Measurements from ENCODE around the gene CCDC146.
"Not testable (repeated sequence)": the region's sequence is repeated elsewhere in the genome, so short reads cannot be mapped to it uniquely, and the experiment has no call there.

DNA sequence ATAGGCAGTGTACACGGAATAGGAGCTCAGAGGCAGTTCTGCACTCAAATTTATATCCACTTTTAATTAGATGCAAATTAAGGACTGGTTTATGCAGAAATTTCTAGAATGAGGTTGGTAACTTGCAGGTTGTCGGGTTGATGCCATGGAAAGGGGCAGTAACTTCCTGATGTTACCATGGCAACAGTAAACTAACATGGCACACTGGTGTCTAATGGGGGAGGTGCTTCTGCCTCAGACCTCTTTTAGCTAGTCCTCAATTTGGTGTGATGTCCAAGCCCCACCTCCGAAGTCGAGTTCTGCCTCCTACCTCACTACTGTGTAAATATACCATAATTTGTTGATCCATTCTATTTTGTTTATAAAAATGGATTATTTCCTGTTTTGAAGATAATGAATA, 52.0 kb downstream of the CCDC146 start:
- TF ChIP-seq, protein P1, sequence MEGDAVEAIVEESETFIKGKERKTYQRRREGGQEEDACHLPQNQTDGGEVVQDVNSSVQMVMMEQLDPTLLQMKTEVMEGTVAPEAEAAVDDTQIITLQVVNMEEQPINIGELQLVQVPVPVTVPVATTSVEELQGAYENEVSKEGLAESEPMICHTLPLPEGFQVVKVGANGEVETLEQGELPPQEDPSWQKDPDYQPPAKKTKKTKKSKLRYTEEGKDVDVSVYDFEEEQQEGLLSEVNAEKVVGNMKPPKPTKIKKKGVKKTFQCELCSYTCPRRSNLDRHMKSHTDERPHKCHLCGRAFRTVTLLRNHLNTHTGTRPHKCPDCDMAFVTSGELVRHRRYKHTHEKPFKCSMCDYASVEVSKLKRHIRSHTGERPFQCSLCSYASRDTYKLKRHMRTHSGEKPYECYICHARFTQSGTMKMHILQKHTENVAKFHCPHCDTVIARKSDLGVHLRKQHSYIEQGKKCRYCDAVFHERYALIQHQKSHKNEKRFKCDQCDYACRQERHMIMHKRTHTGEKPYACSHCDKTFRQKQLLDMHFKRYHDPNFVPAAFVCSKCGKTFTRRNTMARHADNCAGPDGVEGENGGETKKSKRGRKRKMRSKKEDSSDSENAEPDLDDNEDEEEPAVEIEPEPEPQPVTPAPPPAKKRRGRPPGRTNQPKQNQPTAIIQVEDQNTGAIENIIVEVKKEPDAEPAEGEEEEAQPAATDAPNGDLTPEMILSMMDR (conservative IDR thresholded peaks at IDR 0.05; ENCODE audit: low read depth, low read length), result not testable (repeated sequence)
- TF ChIP-seq EZH2 (IDR thresholded peaks at IDR 0.05; ENCODE audit: low read length, unreplicated experiment); EZH2phosphoT487 (IDR thresholded peaks at IDR 0.05; ENCODE audit: borderline replicate concordance, low read length): not testable (repeated sequence)
